HUES48 (cell line): ENCODE measurements around the gene FOXF1.

Experiments used
- H3K27ac ChIP-seq: one replicate; pipeline ENCODE4 v1.7.0; 2013; ENCODE audit warnings: low read depth, low read length, inconsistent platforms
- H3K27me3 ChIP-seq: 2 replicates; pipeline ENCODE4 v1.6.1; 2013; ENCODE audit warnings: mild to moderate bottlenecking, low read length; ENCODE audit not compliant: control insufficient read depth, insufficient read depth
- H3K36me3 ChIP-seq: 2 replicates; pipeline ENCODE4 v1.6.1; 2013; ENCODE audit warnings: low read length; ENCODE audit not compliant: control insufficient read depth, insufficient read depth
- H3K4me1 ChIP-seq: 2 replicates; pipeline ENCODE4 v1.6.1; 2013; ENCODE audit warnings: mild to moderate bottlenecking, low read length; ENCODE audit not compliant: control insufficient read depth, insufficient read depth
- H3K4me3 ChIP-seq: 2 replicates; pipeline ENCODE4 v1.5.1; 2013; ENCODE audit warnings: mild to moderate bottlenecking, low read depth, low read length
- H3K9ac ChIP-seq: 2 replicates; pipeline ENCODE4 v1.6.1; 2013; ENCODE audit warnings: mild to moderate bottlenecking, low read depth, low read length, moderate library complexity
- H3K9me3 ChIP-seq: 2 replicates; pipeline ENCODE4 v1.6.1; 2013; ENCODE audit warnings: low read length; ENCODE audit not compliant: control insufficient read depth, insufficient read depth

FOXF1 gene

DNA sequence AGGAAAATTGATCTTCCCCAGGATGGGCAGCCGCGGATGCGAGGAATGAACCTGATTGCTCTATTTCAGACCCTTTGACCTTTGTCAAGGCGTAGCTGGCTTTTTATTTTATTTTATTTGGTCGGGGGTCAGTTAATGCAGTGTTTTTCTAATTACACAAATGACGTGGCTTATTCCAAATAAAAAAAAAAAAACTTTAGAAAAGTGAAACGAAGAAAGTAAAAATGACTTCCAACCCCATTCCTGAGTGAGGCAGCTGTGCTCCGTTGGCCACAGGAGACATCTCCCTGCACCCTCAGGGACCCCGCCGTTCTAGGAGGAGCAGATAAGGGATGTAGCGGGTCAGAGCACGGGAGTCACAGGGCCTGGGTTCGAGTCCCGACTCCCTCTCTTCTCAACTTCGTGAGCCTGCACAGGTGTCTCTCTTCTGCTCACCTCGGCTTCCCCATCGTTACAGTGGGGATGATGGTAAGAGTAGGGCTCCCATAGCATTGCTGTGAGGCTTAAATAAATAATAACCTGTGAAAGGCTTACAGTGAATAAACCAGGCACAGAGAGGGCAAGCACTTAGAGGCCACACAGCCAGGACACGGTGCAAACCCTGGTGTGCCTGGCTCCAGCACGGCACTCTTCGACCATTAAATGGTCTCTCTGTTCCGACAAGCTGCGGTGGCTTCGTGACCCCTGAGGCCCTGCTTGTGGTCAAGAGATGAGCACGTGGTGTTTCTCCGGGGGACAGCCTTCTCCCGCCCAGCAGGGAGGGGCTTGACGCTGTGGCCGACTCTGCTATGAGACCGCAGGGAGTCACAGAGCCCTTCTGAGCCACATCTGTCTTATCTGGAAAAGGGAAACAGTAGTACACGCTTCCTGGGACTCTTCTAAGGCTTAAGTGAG lies 10.2 kb downstream of the FOXF1 start:
- peaks cover 7% of the 10 kb centered on the region for H3K4me1 ChIP-seq
- H3K27ac ChIP-seq, result no peak overlapping the region
- peaks cover 50% of the 10 kb centered on the region for H3K27me3 ChIP-seq
- H3K9ac ChIP-seq, result no peak overlapping the region
- H3K36me3 ChIP-seq, result no peaks in the 10 kb centered on the region
- H3K4me3 ChIP-seq, result no peak overlapping the region
- no peaks in the 10 kb centered on the region for H3K9me3 ChIP-seq

DNA sequence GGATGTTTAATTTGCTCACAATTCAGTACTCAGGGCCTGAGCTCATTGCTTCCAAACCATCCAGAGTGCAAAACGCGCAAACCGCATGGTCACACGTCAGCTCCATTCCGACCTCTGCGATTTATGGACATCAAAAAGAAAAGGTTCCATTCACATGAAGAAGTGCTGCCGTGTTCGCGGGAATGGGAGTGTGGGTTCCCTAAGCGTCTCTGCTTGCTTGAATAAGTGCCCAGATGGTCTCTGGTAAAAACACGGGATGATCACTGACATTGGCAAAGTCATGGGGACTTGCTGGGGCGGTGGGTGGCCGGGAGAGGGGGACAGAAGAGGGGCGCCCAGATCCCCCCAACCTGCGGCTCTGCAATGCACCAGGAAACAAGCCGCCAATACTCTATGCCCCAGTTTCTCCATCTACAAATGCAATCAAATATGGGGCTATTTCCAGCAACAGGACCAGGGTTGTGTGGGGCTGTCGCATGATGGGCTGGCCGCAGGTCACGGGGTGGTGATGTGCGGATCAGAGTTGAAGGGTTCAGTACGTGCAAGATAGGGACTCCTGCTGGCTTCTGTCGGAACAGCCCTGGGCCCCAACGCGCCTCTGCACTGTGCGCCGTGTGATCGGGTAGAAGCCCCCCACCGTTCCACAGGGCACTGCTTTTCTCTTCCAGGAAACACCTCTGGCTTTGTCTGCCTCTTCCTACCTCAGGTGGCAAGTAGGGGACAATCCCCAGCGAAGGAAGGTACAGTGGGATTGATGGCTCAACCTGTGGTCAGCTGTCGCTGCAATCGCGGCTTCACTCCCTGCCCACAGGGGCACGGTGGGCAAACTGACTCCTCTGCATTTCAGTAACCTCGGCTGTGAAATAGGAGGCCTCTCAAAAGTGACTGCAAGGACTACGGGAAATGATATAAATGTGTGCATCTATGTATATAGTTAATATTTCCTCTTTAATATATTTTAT lies 11.2 kb downstream of the FOXF1 start:
- Histone ChIP-seq H3K9me3 (no peaks in the 10 kb centered on the region), H3K27me3 (peaks cover 40% of the 10 kb centered on the region)

DNA sequence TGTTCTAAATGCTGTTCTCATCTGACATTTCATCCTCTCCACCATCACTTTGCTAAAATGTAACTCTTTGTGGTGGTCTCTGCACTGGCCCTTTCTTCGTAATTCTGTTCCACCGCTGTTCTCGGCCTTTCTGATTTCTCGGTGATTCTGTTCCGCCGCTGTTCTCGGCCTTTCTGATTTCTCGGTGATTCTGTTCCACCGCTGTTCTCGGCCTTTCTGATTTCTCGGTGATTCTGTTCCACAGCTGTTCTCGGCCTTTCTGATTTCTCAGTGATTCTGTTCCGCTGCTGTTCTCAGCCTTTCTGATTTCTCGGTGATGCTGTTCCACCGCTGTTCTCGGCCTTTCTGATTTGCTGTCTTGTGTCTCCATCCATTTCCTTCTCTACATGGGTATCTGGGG lies 12.3 kb downstream of the FOXF1 start:
- no peaks in the 10 kb centered on the region for H3K9me3 ChIP-seq
- H3K27me3 ChIP-seq, result peaks cover 29% of the 10 kb centered on the region

More for the DNA sequence above, 11.2 kb downstream of the FOXF1 start:
- H3K27ac ChIP-seq, result no peak overlapping the region
- H3K36me3 ChIP-seq, result no peaks in the 10 kb centered on the region
- no peak overlapping the region for H3K9ac ChIP-seq
- no peak overlapping the region for H3K4me3 ChIP-seq
- no peaks in the 10 kb centered on the region for H3K4me1 ChIP-seq

DNA sequence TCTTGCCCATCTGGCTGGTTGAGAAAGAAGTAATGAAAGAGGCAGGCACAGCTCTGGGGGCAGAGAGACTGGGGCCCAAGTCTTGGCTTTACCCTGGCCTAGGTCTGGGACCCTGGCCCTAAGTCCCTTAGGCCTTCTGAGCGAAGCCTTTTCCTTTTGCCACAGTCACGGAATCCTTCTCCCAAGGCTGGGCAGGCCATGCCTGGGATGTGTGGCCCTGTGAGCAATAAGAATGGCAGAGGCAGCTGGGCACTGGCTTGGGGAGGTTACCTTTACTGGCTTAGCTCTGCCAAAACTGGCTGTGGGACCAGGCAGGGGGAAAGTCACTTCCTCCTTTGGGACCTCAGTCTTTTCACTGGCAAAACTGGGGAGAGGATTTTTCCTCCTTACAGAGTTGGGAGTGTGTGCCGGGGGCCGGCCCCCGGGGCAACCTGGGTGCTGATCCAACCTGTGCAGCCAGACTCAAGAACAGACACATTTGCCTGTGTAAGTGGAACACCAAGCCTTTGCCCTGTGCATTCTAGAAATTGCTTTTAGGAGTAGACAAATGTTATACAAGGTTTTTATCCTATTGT lies 12.9 kb downstream of the FOXF1 start:
- Histone ChIP-seq H3K4me3 (no peak overlapping the region), H3K27me3 (peaks cover 23% of the 10 kb centered on the region), H3K27ac (no peak overlapping the region)

More for the DNA sequence above, 12.3 kb downstream of the FOXF1 start:
- Histone ChIP-seq H3K36me3 (no peaks in the 10 kb centered on the region), H3K27ac (no peak overlapping the region), H3K4me1 (no peaks in the 10 kb centered on the region), H3K4me3 (no peak overlapping the region), H3K9ac (no peak overlapping the region)

DNA sequence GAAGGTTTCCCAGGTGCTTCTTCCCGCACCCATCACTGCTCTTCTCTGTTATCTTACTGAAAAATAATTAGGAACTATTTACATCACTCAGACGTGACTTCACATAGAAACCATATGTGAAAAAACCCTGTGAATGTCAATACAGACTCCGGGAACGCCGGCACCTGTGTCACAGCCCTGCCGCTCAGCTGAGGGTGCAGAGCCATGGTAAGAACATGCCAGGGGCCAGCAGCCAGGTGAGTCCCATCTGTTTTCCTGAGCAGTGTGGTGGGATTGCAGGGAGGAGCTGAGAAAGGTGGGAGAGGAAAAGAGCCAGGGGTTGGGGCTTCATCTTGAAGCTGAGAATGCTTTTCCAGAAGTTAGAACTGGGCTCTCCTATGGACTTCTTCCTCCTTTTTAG lies 13.7 kb downstream of the FOXF1 start:
- H3K9ac ChIP-seq, result no peak overlapping the region
- H3K4me3 ChIP-seq, result no peak overlapping the region
- H3K27ac ChIP-seq, result no peak overlapping the region
- peaks cover 15% of the 10 kb centered on the region for H3K27me3 ChIP-seq
- no peaks in the 10 kb centered on the region for H3K9me3 ChIP-seq
- H3K36me3 ChIP-seq, result no peaks in the 10 kb centered on the region
- H3K4me1 ChIP-seq, result no peaks in the 10 kb centered on the region

More for the DNA sequence above, 12.9 kb downstream of the FOXF1 start:
- Histone ChIP-seq H3K9ac (no peak overlapping the region), H3K4me1 (no peaks in the 10 kb centered on the region), H3K9me3 (no peaks in the 10 kb centered on the region), H3K36me3 (no peaks in the 10 kb centered on the region)

DNA sequence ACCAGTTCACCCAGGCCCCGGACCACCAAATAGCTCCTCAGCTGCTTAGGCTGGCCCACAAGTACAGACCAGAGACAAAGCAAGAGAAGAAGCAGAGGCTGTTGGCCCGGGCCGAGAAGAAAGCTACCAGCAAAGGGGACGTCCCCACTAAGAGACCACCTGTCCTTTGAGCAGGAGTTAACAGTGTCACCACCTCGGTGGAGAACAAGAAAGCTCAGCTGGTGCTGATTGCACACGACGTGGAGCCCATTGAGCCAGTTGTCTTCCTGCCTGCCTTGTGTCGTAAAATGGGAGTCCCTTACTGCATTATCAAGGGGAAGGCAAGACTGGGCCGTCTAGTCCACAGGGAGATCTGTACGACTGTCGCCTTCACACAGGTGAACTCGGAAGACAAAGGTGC lies 15.4 kb downstream of the FOXF1 start:
- Histone ChIP-seq H3K36me3 (no peaks in the 10 kb centered on the region), H3K4me1 (no peaks in the 10 kb centered on the region), H3K9ac (no peak overlapping the region), H3K27ac (no peak overlapping the region), H3K27me3 (no peaks in the 10 kb centered on the region; the same call in 1 of the 2 replicates), H3K4me3 (no peak overlapping the region), H3K9me3 (no peaks in the 10 kb centered on the region)

DNA sequence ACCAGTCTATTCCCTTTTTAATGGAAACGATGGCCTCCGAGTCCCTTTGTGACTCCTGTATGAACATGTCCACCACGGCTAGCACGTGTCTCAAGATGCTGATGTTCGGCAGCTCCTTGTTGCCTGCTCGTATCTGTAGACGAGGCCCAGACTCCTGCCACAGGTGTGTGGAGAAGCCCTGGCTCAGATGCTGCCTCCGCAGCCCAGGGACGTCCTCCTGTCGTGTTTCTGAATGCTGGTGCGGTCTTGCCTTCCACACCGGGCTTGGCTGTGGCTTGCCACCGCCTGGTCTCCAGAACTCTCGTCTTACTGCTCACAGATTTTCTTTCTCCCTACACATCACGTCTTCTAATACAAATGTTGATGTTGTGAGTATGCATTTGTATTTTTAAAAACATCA lies 17.0 kb downstream of the FOXF1 start:
- Histone ChIP-seq H3K27me3 (no peaks in the 10 kb centered on the region), H3K9ac (no peak overlapping the region), H3K36me3 (no peaks in the 10 kb centered on the region), H3K27ac (no peak overlapping the region), H3K4me3 (no peak overlapping the region), H3K4me1 (no peaks in the 10 kb centered on the region), H3K9me3 (no peaks in the 10 kb centered on the region)

DNA sequence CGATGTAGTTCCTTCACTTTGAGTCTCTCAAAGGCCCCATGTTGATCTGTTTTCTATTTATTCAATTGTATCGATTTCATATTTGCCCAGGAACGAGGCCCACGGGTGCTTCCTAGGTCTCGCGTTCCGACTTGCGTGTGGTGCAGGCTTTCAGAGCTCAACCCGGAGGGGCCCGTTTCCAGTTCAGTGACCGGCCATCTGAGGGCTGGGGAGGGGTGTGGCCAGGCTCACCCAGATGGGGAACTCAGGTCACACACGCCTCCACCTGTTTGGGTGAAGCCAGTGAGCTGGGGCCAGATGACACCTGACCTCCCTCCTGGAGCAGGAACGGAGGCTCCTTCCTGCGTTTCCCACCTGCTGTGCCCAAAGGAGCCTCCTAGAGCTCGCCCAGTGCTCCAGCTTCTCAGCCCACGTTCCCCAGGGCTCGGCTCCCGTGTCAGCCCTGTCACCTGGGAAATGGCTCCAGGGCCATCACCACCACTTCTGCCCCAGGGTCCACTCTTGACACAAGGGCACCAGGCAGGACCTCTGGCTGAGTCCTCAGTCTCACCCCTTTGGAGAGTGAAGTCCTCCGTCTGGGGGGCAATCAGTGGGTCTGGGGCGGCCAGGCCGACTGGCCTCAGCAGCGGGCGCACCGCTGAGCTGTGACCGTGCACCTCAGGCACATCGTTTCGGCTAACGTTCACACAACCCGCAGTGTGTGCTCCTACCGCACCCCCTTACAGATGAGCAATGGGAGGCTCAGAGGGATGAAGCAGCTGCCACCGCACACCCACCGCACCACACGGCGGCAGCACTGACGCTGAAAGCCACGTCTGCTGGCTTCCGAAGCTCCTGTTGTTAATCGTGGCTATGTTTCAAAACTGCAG lies 18.0 kb downstream of the FOXF1 start:
- Histone ChIP-seq H3K9ac (no peak overlapping the region), H3K27me3 (no peaks in the 10 kb centered on the region)

DNA sequence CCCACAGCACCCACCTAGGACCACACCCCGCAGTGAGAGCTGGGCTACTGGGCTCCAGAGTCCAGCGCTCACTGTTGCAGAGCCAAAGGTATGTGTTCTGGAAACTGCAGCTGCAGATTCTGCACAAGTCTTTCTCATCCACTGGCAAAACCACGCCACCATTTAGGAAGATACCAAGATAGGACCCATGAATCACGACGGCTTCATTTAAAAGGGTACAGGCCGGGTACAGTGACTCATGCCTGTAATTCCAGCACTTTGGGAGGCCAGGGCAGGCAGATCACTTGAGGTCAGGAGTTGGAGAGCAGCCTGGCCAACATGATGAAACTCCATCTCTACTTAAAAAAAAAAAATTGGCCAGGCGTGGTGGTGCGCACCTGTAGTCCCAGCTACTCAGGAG lies 18.8 kb downstream of the FOXF1 start:
- Histone ChIP-seq H3K4me3 (no peak overlapping the region), H3K36me3 (no peaks in the 10 kb centered on the region), H3K4me1 (no peaks in the 10 kb centered on the region), H3K9ac (no peak overlapping the region), H3K27ac (no peak overlapping the region), H3K9me3 (no peaks in the 10 kb centered on the region), H3K27me3 (no peaks in the 10 kb centered on the region)

More for the DNA sequence above, 18.0 kb downstream of the FOXF1 start:
- no peaks in the 10 kb centered on the region for H3K4me1 ChIP-seq
- H3K9me3 ChIP-seq, result no peaks in the 10 kb centered on the region
- H3K36me3 ChIP-seq, result no peaks in the 10 kb centered on the region
- no peak overlapping the region for H3K27ac ChIP-seq
- H3K4me3 ChIP-seq, result no peak overlapping the region
